ENCODE measurements around the gene F11R. TPM values are rescaled to one million over a fixed set of nuclear protein-coding genes. Genes with fewer than 3 reads are reported as not detected.
"Not testable (repeated sequence)": the region's sequence is repeated elsewhere in the genome, so short reads cannot be mapped to it uniquely, and the experiment has no call there.

F11R gene
- total RNA-seq, 1 donor from 2014 or later = 7.7 TPM

DNA sequence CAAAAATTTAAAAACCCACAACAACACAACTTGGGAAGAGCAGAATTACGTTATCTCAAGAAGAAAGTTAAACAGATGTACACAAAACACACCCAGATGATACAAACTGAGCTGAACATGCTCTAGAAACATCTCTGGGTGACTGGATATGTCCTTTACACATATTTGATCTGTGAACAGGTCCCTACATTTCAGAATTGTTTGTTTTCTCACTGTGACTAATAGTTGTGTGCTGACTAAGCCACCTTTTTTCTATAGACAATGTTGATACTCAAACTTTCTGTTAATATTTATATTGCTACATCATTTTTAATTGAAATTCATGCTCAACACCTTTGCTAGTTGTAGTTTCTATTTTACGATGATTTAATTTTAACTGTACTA, 1.0 kb upstream of the F11R start:
- H3K27me3 Mint-ChIP-seq (ENCODE audit: unreplicated experiment) = no peaks in the 10 kb centered on the region
- H3K36me3 Mint-ChIP-seq (ENCODE audit: unreplicated experiment) = peaks cover 2% of the 10 kb centered on the region
- TF ChIP-seq, protein P1, sequence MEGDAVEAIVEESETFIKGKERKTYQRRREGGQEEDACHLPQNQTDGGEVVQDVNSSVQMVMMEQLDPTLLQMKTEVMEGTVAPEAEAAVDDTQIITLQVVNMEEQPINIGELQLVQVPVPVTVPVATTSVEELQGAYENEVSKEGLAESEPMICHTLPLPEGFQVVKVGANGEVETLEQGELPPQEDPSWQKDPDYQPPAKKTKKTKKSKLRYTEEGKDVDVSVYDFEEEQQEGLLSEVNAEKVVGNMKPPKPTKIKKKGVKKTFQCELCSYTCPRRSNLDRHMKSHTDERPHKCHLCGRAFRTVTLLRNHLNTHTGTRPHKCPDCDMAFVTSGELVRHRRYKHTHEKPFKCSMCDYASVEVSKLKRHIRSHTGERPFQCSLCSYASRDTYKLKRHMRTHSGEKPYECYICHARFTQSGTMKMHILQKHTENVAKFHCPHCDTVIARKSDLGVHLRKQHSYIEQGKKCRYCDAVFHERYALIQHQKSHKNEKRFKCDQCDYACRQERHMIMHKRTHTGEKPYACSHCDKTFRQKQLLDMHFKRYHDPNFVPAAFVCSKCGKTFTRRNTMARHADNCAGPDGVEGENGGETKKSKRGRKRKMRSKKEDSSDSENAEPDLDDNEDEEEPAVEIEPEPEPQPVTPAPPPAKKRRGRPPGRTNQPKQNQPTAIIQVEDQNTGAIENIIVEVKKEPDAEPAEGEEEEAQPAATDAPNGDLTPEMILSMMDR (IDR thresholded peaks at IDR 0.05; ENCODE audit: partially characterized antibody, unreplicated experiment) = no peak
- peaks cover 3% of the 10 kb centered on the region for H3K4me1 Mint-ChIP-seq (ENCODE audit: low read depth, unreplicated experiment)
- H3K9me3 Mint-ChIP-seq (ENCODE audit: unreplicated experiment) = peaks cover 1% of the 10 kb centered on the region
- no peak for DNase-seq
- peak overlapping the region; percentile 89 for H3K4me3 Mint-ChIP-seq (ENCODE audit: unreplicated experiment)
- no peak overlapping the region for H3K27ac Mint-ChIP-seq (ENCODE audit: unreplicated experiment)

DNA sequence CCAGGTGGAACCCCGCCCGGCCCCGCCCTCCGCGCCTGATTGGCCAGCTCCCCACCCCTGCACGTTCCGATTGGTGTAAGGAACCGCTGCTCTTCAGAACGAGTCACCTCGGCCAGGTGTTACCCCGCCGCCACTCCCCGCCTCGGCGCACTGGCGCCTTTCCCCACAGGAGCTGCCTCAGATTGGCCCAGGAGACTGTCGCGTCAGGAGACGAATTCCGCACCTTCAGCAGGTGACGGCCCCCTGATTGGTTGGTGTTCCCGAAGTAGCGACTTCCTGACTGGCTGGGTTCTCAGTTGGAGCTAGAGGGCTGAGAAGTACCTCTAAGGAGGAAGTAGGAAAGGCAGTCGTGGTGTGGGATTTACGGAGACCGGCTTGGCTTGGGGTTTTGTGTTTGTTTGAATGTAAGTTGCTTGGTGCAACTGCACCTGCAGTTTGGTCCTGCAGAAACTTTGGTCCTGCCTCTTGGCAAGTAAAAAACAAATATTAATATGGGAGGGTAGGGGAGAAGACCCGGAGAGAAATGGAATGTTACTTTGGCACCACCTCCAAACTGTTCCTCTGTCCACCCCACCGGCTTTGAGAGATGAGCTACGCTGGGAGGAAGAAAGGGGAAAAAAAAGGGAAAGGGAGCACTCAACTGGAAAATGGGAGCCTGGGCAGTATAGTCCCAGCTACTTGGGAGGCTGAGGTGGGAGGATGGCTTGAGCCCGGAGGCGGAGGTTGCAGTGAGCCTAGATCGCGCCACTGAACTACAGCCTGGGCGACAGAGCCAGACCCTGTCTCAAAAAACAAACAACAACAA, 415 bp upstream of the F11R start:
- Mint-ChIP-seq H3K9me3 (ENCODE audit: unreplicated experiment) (peaks cover 1% of the 10 kb centered on the region), H3K27me3 (ENCODE audit: unreplicated experiment) (no peaks in the 10 kb centered on the region), H3K4me3 (ENCODE audit: unreplicated experiment) (peak overlapping the region; percentile 89), H3K27ac (ENCODE audit: unreplicated experiment) (peak overlapping the region; percentile 56), H3K36me3 (ENCODE audit: unreplicated experiment) (no peaks in the 10 kb centered on the region), H3K4me1 (ENCODE audit: low read depth, unreplicated experiment) (peaks cover 5% of the 10 kb centered on the region)
- peak; percentile 79 for DNase-seq
- TF ChIP-seq, protein P1 (IDR thresholded peaks at IDR 0.05; ENCODE audit: partially characterized antibody, unreplicated experiment) = no peak

DNA sequence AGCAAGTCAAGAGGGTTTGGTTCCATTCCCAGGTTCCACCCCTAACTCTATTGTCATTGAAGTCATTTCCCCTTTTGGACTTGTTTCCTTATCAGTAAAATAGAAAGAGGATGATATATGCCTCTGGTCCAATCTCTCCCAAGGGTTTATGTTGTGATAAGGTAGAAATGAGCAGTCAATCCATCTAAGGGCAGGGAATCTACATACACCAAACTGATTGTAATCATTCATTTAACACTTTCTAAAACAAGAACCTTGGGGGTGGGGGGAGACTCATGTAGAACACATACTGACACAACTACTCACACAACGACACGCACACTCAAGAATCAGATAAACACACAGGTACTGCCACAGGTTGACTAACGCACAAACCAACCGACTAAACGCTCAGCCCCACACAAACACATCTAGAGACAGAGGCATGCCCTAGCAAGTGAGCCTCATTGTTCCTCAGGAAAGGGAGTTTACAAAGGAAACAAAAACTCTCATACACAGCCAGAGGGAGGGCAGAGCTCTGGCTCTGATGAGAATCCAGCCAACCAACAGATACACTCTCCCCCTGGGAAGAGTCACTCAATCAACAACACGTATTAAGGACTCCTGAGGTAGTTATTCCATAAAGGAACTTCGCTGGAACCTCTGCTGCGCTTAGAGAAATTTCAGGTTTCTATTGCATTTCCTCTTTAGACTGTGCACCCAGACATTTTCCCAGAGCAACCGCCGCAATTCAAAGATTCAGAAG, 1.0 kb downstream of the F11R start:
- H3K4me1 Mint-ChIP-seq (ENCODE audit: low read depth, unreplicated experiment) = peaks cover 5% of the 10 kb centered on the region
- H3K9me3 Mint-ChIP-seq (ENCODE audit: unreplicated experiment) = peaks cover 1% of the 10 kb centered on the region
- peak overlapping the region; percentile 89 for H3K4me3 Mint-ChIP-seq (ENCODE audit: unreplicated experiment)
- peak overlapping the region; percentile 82 for H3K27ac Mint-ChIP-seq (ENCODE audit: unreplicated experiment)
- TF ChIP-seq, protein P1 (IDR thresholded peaks at IDR 0.05; ENCODE audit: partially characterized antibody, unreplicated experiment) = no peak
- no peaks in the 10 kb centered on the region for H3K27me3 Mint-ChIP-seq (ENCODE audit: unreplicated experiment)
- no peak for DNase-seq
- no peaks in the 10 kb centered on the region for H3K36me3 Mint-ChIP-seq (ENCODE audit: unreplicated experiment)

DNA sequence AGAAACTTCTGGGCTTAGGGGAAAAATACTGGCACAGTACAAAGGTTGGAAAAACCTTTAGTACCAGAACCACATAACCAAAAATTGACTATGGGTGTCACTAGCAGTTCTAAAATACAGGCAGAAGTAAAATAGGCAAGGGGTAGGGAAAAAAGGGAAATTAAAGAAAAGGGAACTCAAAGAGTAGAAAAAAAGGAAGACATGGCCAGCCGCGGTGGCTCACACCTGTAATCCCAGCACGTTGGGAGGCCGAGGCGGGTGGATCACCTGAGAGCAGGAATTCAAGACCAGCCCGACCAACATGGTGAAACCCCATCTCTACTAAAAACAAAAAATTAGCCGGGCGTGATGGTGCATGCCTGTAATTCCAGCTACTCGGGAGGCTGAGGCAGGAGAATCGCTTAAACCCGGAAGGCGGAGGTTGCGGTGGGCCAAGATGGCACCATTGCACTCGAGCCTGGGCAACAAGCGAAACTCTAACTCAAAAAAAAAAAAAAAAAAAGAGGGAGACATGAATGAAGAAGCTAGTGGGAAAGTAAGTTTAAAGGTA, 1.8 kb downstream of the F11R start:
- H3K27me3 Mint-ChIP-seq (ENCODE audit: unreplicated experiment); H3K4me1 Mint-ChIP-seq (ENCODE audit: low read depth, unreplicated experiment); H3K27ac Mint-ChIP-seq (ENCODE audit: unreplicated experiment); DNase-seq; H3K36me3 Mint-ChIP-seq (ENCODE audit: unreplicated experiment); H3K9me3 Mint-ChIP-seq (ENCODE audit: unreplicated experiment): not testable (repeated sequence)
- H3K4me3 Mint-ChIP-seq (ENCODE audit: unreplicated experiment) = peak overlapping the region; percentile 62

DNA sequence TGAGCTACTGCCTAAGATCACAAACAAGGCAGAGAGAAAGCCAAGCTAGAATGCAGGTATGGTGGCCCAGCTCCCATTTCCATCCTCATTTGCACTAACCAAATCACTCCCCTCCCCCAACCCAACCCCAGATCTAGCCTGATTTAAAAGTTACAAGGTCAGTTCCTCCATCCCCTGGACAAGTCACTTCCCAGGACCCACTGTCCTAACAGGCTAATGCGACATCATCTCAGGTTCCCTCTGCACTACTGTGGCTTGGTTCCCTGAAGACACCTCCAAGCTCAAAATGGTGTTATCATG, 2.4 kb downstream of the F11R start:
- DNase-seq = no peak
- Mint-ChIP-seq H3K36me3 (ENCODE audit: unreplicated experiment) (no peaks in the 10 kb centered on the region), H3K9me3 (ENCODE audit: unreplicated experiment) (peaks cover 1% of the 10 kb centered on the region), H3K4me3 (ENCODE audit: unreplicated experiment) (no peak overlapping the region), H3K4me1 (ENCODE audit: low read depth, unreplicated experiment) (peaks cover 10% of the 10 kb centered on the region), H3K27me3 (ENCODE audit: unreplicated experiment) (peaks cover 2% of the 10 kb centered on the region), H3K27ac (ENCODE audit: unreplicated experiment) (no peak overlapping the region)
- TF ChIP-seq, protein P1 (IDR thresholded peaks at IDR 0.05; ENCODE audit: partially characterized antibody, unreplicated experiment) = no peak

Data from glutamatergic neuron (in vitro differentiated cells).